ENCODE measurements around the gene CSRNP3.

GRCh38 chr2:165452327-165452726 is 17.2 kb upstream of the CSRNP3 start:
- TF ChIP-seq CTCF (IDR thresholded peaks at IDR 0.05) (no peak), POLR2AphosphoS5 (IDR thresholded peaks at IDR 0.05) (no peak), EP300 (IDR thresholded peaks at IDR 0.05) (no peak), POLR2A (IDR thresholded peaks at IDR 0.05) (no peak)

All from sigmoid colon (tissue), 4 donors.